Measurements from ENCODE around the gene DCTN1. TPM values are rescaled to one million over a fixed set of nuclear protein-coding genes. Genes with fewer than 3 reads are reported as not detected.

DCTN1 gene
- total RNA-seq, 1 experiment from 2014 or later: 172 TPM

GRCh38 chr2:74385396-74385795 is 5.3 kb upstream of the DCTN1 start:
- Histone ChIP-seq H3K4me1 (ENCODE audit: insufficient read depth, low read length, poor library complexity, severe bottlenecking) (peaks cover 9% of the 10 kb centered on the region), H3K9me3 (ENCODE audit: low read depth, low read length, poor library complexity, severe bottlenecking) (no peaks in the 10 kb centered on the region), H3K4me3 (ENCODE audit: low read depth, low read length, poor library complexity, severe bottlenecking) (no peak overlapping the region), H3K27ac (ENCODE audit: low read depth, low read length, poor library complexity, severe bottlenecking) (no peak overlapping the region), H3K27me3 (replicated peaks; ENCODE audit: insufficient read depth, low read depth, low read length, poor library complexity) (no peaks in the 10 kb centered on the region), H3K36me3 (ENCODE audit: insufficient read depth, low read length, poor library complexity, severe bottlenecking) (no peaks in the 10 kb centered on the region)
- DNase-seq (ENCODE audit: low spot score): no peak
- BruUV-seq (replicated peaks): no TSS peak
- intact Hi-C loops (cut with micrococcal nuclease; ENCODE audit: unreplicated experiment): no loop called here
- ChIA-PET POLR2A (ENCODE audit: low non-redundant PET) (no interaction called here), CTCF (no interaction called here)
- no peak for TF ChIP-seq EZH2 (IDR thresholded peaks at IDR 0.05; ENCODE audit: borderline replicate concordance, low read depth, low read length, poor library complexity, severe bottlenecking)
- no peak for TF ChIP-seq CTCF (conservative IDR thresholded peaks at IDR 0.05; ENCODE audit: low read depth, low read length)

DNA sequence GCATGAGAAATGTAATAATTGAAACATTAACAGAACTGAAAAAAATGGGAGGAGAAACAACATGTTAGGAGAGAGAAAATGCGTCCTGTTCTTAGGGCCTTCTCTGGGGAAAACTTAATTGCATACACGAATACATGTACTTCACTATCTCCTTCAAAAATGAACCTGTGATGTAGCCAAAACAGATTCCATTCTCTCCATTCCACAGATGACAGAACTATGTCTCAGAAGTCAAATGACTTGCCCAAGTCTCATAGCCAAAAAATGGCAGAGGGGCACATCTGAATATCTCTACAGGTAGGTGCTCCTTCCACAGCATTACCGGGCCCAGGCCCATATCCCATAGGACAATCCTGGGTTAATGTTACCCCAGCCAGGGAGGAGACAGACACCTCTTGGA is 3.9 kb upstream of the DCTN1 start:
- intact Hi-C loops (cut with micrococcal nuclease; ENCODE audit: unreplicated experiment): no loop called here
- TF ChIP-seq EZH2 (IDR thresholded peaks at IDR 0.05; ENCODE audit: borderline replicate concordance, low read depth, low read length, poor library complexity, severe bottlenecking) (no peak), CTCF (conservative IDR thresholded peaks at IDR 0.05; ENCODE audit: low read depth, low read length) (no peak)
- BruUV-seq (replicated peaks): no TSS peak
- Histone ChIP-seq H3K9me3 (ENCODE audit: low read depth, low read length, poor library complexity, severe bottlenecking) (no peaks in the 10 kb centered on the region), H3K36me3 (ENCODE audit: insufficient read depth, low read length, poor library complexity, severe bottlenecking) (no peaks in the 10 kb centered on the region), H3K4me1 (ENCODE audit: insufficient read depth, low read length, poor library complexity, severe bottlenecking) (peaks cover 11% of the 10 kb centered on the region), H3K27me3 (replicated peaks; ENCODE audit: insufficient read depth, low read depth, low read length, poor library complexity) (no peaks in the 10 kb centered on the region), H3K27ac (ENCODE audit: low read depth, low read length, poor library complexity, severe bottlenecking) (no peak overlapping the region), H3K4me3 (ENCODE audit: low read depth, low read length, poor library complexity, severe bottlenecking) (no peak overlapping the region)
- DNase-seq (ENCODE audit: low spot score): no peak
- ChIA-PET POLR2A (ENCODE audit: low non-redundant PET) (no interaction called here), CTCF (no interaction called here)

- Histone ChIP-seq H3K4me3 (ENCODE audit: low read depth, low read length, poor library complexity, severe bottlenecking) (no peak overlapping the region), H3K36me3 (ENCODE audit: insufficient read depth, low read length, poor library complexity, severe bottlenecking) (no peaks in the 10 kb centered on the region), H3K9me3 (ENCODE audit: low read depth, low read length, poor library complexity, severe bottlenecking) (no peaks in the 10 kb centered on the region), H3K27me3 (replicated peaks; ENCODE audit: insufficient read depth, low read depth, low read length, poor library complexity) (no peaks in the 10 kb centered on the region), H3K27ac (ENCODE audit: low read depth, low read length, poor library complexity, severe bottlenecking) (no peak overlapping the region), H3K4me1 (ENCODE audit: insufficient read depth, low read length, poor library complexity, severe bottlenecking) (peaks cover 11% of the 10 kb centered on the region)
- ChIA-PET POLR2A (ENCODE audit: low non-redundant PET) (no interaction called here), CTCF (no interaction called here)
- intact Hi-C loops (cut with micrococcal nuclease; ENCODE audit: unreplicated experiment): no loop called here
- TF ChIP-seq EZH2 (IDR thresholded peaks at IDR 0.05; ENCODE audit: borderline replicate concordance, low read depth, low read length, poor library complexity, severe bottlenecking): no peak
- TF ChIP-seq CTCF (conservative IDR thresholded peaks at IDR 0.05; ENCODE audit: low read depth, low read length): no peak
- no TSS peak for BruUV-seq (replicated peaks)
- DNase-seq (ENCODE audit: low spot score): no peak
Measured at GRCh38 chr2:74383254-74383653, 3.1 kb upstream of the DCTN1 start.
